Hypothalamus (tissue), 51 donors: ENCODE results near the gene EPB42.
"Not testable (repeated sequence)": the region's sequence is repeated elsewhere in the genome, so short reads cannot be mapped to it uniquely, and the experiment has no call there.

Experiments used
- DNase-seq, 51 donors: peaks; one replicate each; lab custom pipeline; 2025; lab: John Stamatoyannopoulos, UW

Gene EPB42

GRCh38 chr15:43190178-43190577, 30.6 kb downstream of the EPB42 start:
- DNase-seq: no peak

- DNase-seq: no peak
Measured at GRCh38 chr15:43189296-43189695, 31.5 kb downstream of the EPB42 start.

GRCh38 chr15:43187544-43188155, 33.2 kb downstream of the EPB42 start:
- peak in 1 of 51 donors; percentile 2 for DNase-seq

- peak in 6 of 51 donors; percentile 27 to 79 (median 43) for DNase-seq
Measured at GRCh38 chr15:43186003-43186353, 34.8 kb downstream of the EPB42 start.

GRCh38 chr15:43185157-43186002, 35.4 kb downstream of the EPB42 start, which contains the start of gene CCNDBP1:
Gene CCNDBP1, plus strand, starts transcription at chr15:43185403. Its CDS starts 96 bp downstream, at chr15:43185499.
- peak; percentile 25 to 88 (median 70) for DNase-seq

- no peak for DNase-seq
Measured at GRCh38 chr15:43184407-43185124, 36.3 kb downstream of the EPB42 start.

- no peak for DNase-seq
Measured at GRCh38 chr15:43183270-43183669, 37.5 kb downstream of the EPB42 start.

GRCh38 chr15:43177147-43177546, 43.7 kb downstream of the EPB42 start:
- DNase-seq: not testable (repeated sequence)

GRCh38 chr15:43175656-43176309, 45.0 kb downstream of the EPB42 start:
- not testable (repeated sequence) for DNase-seq

- DNase-seq: no peak
Measured at GRCh38 chr15:43169888-43170287, 50.9 kb downstream of the EPB42 start.

- DNase-seq: peak in 9 of 51 donors; percentile 6 to 29 (median 17)
Measured at GRCh38 chr15:43168192-43169107, 52.4 kb downstream of the EPB42 start.

GRCh38 chr15:43167261-43167660, 53.6 kb downstream of the EPB42 start:
- not testable (repeated sequence) for DNase-seq

GRCh38 chr15:43165801-43166325, 55.0 kb downstream of the EPB42 start:
- DNase-seq: no peak

- no peak for DNase-seq
Measured at GRCh38 chr15:43153269-43153668, 67.5 kb downstream of the EPB42 start.

GRCh38 chr15:43151688-43152087, 69.1 kb downstream of the EPB42 start:
- no peak for DNase-seq

- DNase-seq: no peak
Measured at GRCh38 chr15:43150191-43150929, 70.5 kb downstream of the EPB42 start.
